ENCODE results near the gene NAALADL2.

DNA sequence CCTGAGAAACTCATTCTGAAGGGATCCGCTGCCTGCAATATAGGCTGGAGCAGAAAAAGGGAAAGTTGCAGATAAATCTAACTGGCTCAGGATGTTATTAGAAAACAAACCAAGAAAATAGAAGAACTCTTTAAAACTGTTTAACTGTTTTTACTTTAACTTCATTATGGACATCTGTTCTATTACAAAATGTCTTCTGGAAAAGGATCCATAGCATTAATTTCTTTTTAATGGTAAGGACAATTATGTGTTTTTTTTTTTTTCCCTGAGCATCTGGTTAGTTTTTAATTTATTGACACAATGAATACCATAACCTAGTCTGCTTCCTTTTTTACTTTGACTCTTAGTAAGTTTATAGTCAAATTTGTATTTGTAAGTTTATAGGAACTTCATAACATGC, 239.5 kb downstream of the NAALADL2 start:
- TF ChIP-seq, protein P1, sequence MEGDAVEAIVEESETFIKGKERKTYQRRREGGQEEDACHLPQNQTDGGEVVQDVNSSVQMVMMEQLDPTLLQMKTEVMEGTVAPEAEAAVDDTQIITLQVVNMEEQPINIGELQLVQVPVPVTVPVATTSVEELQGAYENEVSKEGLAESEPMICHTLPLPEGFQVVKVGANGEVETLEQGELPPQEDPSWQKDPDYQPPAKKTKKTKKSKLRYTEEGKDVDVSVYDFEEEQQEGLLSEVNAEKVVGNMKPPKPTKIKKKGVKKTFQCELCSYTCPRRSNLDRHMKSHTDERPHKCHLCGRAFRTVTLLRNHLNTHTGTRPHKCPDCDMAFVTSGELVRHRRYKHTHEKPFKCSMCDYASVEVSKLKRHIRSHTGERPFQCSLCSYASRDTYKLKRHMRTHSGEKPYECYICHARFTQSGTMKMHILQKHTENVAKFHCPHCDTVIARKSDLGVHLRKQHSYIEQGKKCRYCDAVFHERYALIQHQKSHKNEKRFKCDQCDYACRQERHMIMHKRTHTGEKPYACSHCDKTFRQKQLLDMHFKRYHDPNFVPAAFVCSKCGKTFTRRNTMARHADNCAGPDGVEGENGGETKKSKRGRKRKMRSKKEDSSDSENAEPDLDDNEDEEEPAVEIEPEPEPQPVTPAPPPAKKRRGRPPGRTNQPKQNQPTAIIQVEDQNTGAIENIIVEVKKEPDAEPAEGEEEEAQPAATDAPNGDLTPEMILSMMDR (conservative IDR thresholded peaks at IDR 0.05): no peak
- no peak for TF ChIP-seq ZFX (IDR thresholded peaks at IDR 0.05)
